Measurements from ENCODE around the gene VPS37D.

DNA sequence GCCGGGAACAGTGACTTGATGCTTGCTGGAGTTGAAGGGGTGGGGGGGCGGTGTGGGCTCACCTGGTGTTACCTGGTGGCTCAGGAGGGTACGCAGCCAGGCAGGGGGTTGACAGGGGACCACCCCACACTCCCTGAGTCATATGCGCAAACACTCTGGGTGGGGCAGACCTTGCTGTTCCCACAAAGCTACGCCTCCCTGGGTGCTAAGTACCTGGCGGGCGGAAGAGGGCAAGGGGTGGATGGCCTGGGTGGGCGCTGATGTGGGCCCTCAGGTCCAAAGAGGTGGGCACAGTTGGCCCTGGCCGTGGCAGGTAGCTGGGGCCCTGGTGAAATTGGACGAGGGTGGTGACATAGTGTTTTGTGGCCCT, 37.9 kb downstream of the VPS37D start:
- TF ChIP-seq, protein P1, sequence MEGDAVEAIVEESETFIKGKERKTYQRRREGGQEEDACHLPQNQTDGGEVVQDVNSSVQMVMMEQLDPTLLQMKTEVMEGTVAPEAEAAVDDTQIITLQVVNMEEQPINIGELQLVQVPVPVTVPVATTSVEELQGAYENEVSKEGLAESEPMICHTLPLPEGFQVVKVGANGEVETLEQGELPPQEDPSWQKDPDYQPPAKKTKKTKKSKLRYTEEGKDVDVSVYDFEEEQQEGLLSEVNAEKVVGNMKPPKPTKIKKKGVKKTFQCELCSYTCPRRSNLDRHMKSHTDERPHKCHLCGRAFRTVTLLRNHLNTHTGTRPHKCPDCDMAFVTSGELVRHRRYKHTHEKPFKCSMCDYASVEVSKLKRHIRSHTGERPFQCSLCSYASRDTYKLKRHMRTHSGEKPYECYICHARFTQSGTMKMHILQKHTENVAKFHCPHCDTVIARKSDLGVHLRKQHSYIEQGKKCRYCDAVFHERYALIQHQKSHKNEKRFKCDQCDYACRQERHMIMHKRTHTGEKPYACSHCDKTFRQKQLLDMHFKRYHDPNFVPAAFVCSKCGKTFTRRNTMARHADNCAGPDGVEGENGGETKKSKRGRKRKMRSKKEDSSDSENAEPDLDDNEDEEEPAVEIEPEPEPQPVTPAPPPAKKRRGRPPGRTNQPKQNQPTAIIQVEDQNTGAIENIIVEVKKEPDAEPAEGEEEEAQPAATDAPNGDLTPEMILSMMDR (IDR thresholded peaks at IDR 0.05): no peak
- no peak for TF ChIP-seq POLR2A (IDR thresholded peaks at IDR 0.05)
